IPS-20b (cell line): ENCODE results near the gene TBC1D23.

Experiments
- H3K27ac ChIP-seq: one replicate; pipeline ENCODE4 v1.5.1; 2013; ENCODE audit warnings: low read length
- H3K27me3 ChIP-seq: 2 replicates; pipeline ENCODE4 v1.6.1; 2013; ENCODE audit warnings: mild to moderate bottlenecking, low read length, inconsistent platforms; ENCODE audit not compliant: insufficient read depth
- H3K36me3 ChIP-seq: 2 replicates; pipeline ENCODE4 v1.6.1; 2013; ENCODE audit warnings: low read depth, mild to moderate bottlenecking, inconsistent platforms, low read length, moderate library complexity; ENCODE audit not compliant: insufficient read depth
- H3K4me1 ChIP-seq: 2 replicates; pipeline ENCODE4 v1.6.1; 2013; ENCODE audit warnings: mild to moderate bottlenecking, control low read depth, inconsistent platforms, low read length, moderate library complexity; ENCODE audit not compliant: insufficient read depth
- H3K4me3 ChIP-seq: 2 replicates; pipeline ENCODE4 v1.5.1; 2013; ENCODE audit warnings: mild to moderate bottlenecking, low read length, inconsistent platforms
- H3K9ac ChIP-seq: 2 replicates; pipeline ENCODE4 v1.6.1; 2013; ENCODE audit warnings: low read depth, mild to moderate bottlenecking, inconsistent platforms, low read length, moderate library complexity
- H3K9me3 ChIP-seq: 2 replicates; pipeline ENCODE4 v1.6.1; 2013; ENCODE audit warnings: mild to moderate bottlenecking, low read depth, low read length, inconsistent platforms; ENCODE audit not compliant: insufficient read depth

The TBC1D23 gene

GRCh38 chr3:100358413-100358812 is 97.6 kb downstream of the TBC1D23 start:
- H3K36me3 ChIP-seq, result peaks cover 21% of the 10 kb centered on the region; the same call in 1 of the 2 replicates
- no peak overlapping the region for H3K4me3 ChIP-seq
- no peak overlapping the region for H3K27ac ChIP-seq

GRCh38 chr3:100359035-100359434 is 98.2 kb downstream of the TBC1D23 start:
- Histone ChIP-seq H3K9me3 (no peaks in the 10 kb centered on the region), H3K27me3 (no peaks in the 10 kb centered on the region), H3K27ac (no peak overlapping the region), H3K4me1 (no peaks in the 10 kb centered on the region), H3K4me3 (no peak overlapping the region), H3K9ac (no peak overlapping the region), H3K36me3 (peaks cover 26% of the 10 kb centered on the region)

More at GRCh38 chr3:100358413-100358812, 97.6 kb downstream of the TBC1D23 start:
- no peaks in the 10 kb centered on the region for H3K4me1 ChIP-seq
- no peaks in the 10 kb centered on the region for H3K27me3 ChIP-seq
- no peaks in the 10 kb centered on the region for H3K9me3 ChIP-seq
- H3K9ac ChIP-seq, result no peak overlapping the region

GRCh38 chr3:100360757-100361496 is 100.1 kb downstream of the TBC1D23 start:
- H3K9me3 ChIP-seq, result no peaks in the 10 kb centered on the region

GRCh38 chr3:100361897-100362296 is 101.1 kb downstream of the TBC1D23 start:
- no peaks in the 10 kb centered on the region for H3K27me3 ChIP-seq
- H3K9me3 ChIP-seq, result no peaks in the 10 kb centered on the region
- no peak overlapping the region for H3K4me3 ChIP-seq
- peaks cover 49% of the 10 kb centered on the region for H3K36me3 ChIP-seq
- H3K9ac ChIP-seq, result no peak overlapping the region
- H3K4me1 ChIP-seq, result no peaks in the 10 kb centered on the region
- no peak overlapping the region for H3K27ac ChIP-seq

More at GRCh38 chr3:100360757-100361496, 100.1 kb downstream of the TBC1D23 start:
- Histone ChIP-seq H3K27ac (no peak overlapping the region), H3K4me3 (no peak overlapping the region), H3K4me1 (no peaks in the 10 kb centered on the region), H3K36me3 (peaks cover 40% of the 10 kb centered on the region), H3K27me3 (no peaks in the 10 kb centered on the region), H3K9ac (no peak overlapping the region)

- Histone ChIP-seq H3K36me3 (peaks cover 70% of the 10 kb centered on the region), H3K27me3 (no peaks in the 10 kb centered on the region), H3K9ac (no peak overlapping the region), H3K9me3 (no peaks in the 10 kb centered on the region), H3K4me3 (no peak overlapping the region), H3K4me1 (no peaks in the 10 kb centered on the region), H3K27ac (no peak overlapping the region)
Measured at GRCh38 chr3:100364421-100364820, 103.6 kb downstream of the TBC1D23 start.

- Histone ChIP-seq H3K4me1 (no peaks in the 10 kb centered on the region), H3K27me3 (no peaks in the 10 kb centered on the region), H3K36me3 (peaks cover 88% of the 10 kb centered on the region), H3K4me3 (no peak overlapping the region), H3K9me3 (no peaks in the 10 kb centered on the region), H3K27ac (no peak overlapping the region), H3K9ac (no peak overlapping the region)
Measured at GRCh38 chr3:100366424-100366823, 105.6 kb downstream of the TBC1D23 start.

- Histone ChIP-seq H3K27ac (no peak overlapping the region), H3K27me3 (no peaks in the 10 kb centered on the region), H3K9ac (no peak overlapping the region), H3K4me1 (no peaks in the 10 kb centered on the region), H3K4me3 (no peak overlapping the region), H3K36me3 (peaks cover 94% of the 10 kb centered on the region), H3K9me3 (no peaks in the 10 kb centered on the region)
Measured at GRCh38 chr3:100368441-100368840, 107.6 kb downstream of the TBC1D23 start.

- H3K27me3 ChIP-seq, result no peaks in the 10 kb centered on the region
- H3K36me3 ChIP-seq, result peaks cover 90% of the 10 kb centered on the region
- H3K27ac ChIP-seq, result no peak overlapping the region
- H3K9ac ChIP-seq, result no peak overlapping the region
- no peaks in the 10 kb centered on the region for H3K4me1 ChIP-seq
- no peak overlapping the region for H3K4me3 ChIP-seq
- H3K9me3 ChIP-seq, result no peaks in the 10 kb centered on the region
Measured at GRCh38 chr3:100370756-100371155, 110.0 kb downstream of the TBC1D23 start.

- Histone ChIP-seq H3K27ac (no peak overlapping the region), H3K27me3 (no peaks in the 10 kb centered on the region), H3K36me3 (peaks cover 89% of the 10 kb centered on the region), H3K9me3 (no peaks in the 10 kb centered on the region), H3K9ac (no peak overlapping the region), H3K4me1 (no peaks in the 10 kb centered on the region), H3K4me3 (no peak overlapping the region)
Measured at GRCh38 chr3:100374521-100374920, 113.7 kb downstream of the TBC1D23 start.
